Stimulated activated naive CD4-positive, alpha-beta T cell (primary cell): ENCODE measurements around the gene PPDPF.
A peak's percentile ranks its signal among the peaks of the same experiment; 100 is the strongest.

ENCODE experiments used
- DNase-seq, 6 experiments: peaks; one replicate each; lab custom pipeline; 2025; lab: John Stamatoyannopoulos, UW

The PPDPF gene

DNA sequence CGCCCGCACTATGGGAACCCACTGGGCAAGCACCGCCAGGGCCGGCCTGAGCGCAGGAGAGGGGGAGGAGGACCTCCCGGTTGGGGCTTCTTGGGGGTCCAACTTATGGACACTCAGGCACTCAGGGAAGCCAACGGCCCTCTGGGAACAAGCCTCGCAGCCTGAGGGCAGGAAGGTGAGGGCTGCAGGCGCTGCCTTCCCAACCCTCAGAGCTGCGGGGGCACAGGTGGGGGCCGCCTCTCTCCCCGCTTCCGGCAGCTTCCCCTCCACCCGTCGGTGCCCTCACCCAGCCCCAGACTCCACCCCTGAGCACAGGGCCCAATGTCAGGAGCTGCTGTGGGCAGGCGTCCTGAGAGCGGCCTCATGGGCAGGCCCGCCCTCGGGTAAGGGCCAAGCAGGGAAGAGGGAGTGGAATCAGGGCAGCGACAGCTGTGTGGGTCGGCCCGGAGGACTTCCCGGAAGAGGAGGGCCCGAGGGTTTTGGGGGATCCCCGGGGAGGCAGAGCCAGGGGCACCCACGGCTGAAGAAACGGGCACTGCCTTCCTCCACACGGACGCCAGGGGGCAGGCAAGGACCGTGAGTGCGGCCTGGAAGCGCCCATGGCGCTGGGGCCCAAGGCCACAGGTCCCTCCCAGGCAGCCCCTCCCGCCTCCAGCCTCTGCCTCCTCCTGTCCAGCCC lies 17.1 kb downstream of the PPDPF start:
- DNase-seq = peak; percentile 83 to 93 (median 89)

- DNase-seq = peak in 4 of 6 experiments; percentile 56 to 68 (median 62)
Observed at GRCh38 chr20:63538204-63539091, 17.9 kb downstream of the PPDPF start.

DNA sequence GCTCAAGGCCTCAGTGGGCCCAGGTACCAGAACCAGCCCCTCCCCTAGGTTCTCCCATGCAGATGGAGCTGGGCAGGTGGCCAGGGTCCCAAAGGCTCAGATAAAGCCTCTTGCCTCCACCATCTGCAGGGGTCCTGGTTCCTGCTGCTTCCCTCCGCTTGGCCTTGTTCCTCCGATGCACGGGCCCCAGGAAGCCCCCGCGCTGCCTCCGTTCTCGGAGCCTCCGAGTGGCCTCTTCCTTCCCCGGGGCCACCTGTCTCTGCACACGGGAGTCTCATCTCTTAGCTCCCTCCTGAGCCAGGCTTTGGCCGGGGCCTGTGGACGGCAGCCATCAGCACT lies 18.5 kb downstream of the PPDPF start:
- DNase-seq = no peak

DNA sequence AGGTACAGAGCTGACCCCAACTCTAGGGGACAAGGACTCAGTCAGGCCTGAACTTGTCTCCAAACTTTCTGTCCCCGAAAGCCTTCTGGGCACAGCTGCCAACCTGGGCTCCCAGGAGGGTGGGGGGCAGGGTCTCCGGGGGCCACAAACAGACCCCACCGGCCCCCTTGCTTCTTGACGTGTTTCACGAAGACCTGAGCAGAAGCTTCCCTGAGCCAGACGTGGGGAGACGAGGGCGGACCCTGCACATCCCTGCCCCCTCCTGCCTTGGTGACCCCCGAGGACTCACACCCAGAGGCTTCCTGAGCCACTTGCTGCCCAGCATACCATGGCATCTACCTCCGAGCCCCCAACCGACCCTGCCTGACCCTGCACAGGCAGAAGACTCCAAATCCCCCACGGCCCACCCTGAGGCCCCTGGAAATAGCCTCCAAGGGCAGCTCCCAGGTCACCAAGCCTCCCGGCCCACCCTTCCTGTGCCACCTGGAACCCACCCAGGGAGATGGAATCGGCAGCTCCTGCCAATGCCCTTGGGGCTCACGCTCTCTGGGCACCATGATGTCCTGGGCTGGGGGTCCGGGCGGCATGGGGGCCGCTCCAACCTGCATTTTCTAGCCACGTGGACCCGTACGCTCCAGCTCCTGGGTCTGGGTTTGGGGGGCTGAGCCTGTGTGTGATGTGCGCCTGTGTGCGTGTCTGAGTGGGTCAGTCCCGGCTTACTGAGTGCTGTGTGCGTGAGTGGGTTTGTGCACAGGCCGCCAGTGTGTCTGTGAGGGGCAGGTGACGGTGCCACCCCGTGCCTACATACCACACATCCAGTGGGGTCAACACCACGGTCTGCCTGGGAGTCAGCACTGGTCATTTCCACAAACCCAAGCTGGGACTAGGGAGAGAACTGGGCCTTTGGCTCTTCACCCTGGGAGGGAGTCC lies 19.1 kb downstream of the PPDPF start:
- no peak for DNase-seq

DNA sequence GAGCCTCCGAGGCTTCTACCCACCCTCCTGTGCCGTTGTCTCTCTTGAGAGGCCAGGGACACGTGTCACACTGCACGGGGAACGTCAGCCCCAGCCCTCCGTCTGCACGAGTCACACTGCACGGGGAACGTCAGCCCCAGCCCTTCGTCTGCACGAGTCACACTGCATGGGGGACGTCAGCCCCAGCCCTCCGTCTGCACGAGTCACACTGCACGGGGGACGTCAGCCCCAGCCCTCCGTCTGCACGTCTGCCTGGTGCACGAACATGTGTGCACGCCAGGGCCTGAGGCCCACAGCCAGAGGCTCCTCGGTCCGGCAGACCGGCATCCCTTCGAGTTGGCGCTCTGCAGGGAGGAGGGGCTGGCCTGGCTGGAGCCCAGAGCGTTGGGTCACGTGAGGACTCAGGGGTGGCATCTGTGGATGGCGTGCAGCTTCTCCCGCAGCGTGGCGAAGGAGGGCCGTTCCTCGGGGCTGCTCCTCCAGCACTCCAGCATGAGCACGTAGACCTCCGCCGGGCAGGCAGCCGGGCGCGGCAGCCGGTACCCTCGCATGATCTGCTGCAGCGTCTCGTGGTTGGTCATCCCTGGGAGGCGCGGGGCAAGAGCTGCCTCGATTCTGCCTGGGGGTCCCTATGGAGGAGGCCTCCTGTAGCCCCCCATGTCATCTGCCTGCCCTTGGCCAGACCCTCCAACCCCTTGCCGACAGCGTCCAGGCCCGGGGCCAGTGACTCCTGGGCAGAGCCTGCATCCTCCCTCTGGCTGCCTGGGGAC lies 20.0 kb downstream of the PPDPF start:
- DNase-seq = no peak

DNA sequence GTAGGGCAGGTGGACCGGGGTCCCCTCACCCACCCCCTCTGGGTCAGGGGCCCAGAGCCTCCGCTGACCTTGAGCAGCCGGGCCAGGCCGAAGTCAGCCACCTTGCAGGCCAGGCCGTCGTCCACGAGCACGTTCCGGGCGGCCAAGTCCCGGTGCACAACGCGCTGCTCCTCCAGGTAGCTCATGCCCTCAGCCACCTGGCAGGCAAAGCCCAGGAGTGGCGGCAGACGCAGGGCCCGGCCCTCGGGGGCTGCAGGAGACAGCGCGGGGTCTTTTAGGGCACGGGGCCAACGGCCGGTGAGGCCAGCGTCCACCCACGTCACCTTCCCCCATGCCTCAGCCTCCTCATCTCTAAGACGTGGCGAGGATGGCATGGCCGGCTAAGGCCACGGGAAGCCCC lies 20.8 kb downstream of the PPDPF start:
- no peak for DNase-seq

DNA sequence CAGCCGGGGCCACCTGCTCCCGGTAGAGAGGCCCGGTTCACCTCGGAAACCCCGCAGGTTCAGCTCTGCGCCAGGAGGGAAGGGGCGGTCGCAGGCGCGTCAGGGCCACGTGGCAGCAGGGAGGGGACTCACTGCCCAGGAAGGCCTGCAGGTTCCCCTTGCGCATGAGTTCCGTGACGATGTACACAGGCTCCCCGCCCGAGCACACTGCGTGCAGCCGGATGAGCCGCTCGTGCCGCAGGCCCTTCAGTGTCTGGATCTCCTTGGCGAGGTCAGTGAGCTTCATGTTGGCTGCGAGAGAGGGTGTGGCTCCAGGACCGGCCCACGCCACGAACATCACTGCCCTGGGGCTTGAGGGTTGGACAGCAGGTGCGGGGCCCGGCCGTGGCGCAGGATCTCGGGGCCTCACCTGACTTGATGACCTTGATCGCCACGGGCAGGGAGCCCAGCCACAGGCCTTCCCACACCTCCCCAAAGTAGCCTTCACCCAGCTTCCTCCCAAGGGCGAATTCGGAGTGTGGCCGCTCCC lies 21.5 kb downstream of the PPDPF start:
- no peak for DNase-seq

GRCh38 chr20:63542696-63543095 lies 22.1 kb downstream of the PPDPF start:
- no peak for DNase-seq

DNA sequence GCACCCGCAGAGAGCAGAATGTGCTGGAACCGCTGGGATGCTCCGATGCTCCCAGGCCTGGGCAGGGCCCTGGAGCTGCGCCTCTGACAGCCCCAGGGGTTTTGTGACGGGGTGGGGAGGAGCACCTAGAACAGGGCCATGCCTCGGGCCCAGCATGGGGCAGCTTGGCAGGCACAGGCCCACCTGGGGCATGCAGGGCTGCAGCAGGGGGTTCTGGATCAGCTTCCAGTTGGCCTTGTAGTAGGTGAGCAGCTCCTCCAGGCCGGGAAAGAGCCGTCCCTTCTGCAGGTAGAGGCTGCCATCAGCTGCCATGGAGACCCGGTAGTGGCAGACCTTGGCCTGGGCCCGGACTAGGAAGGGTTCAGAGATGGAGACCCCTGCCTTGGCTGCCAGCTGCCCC lies 22.6 kb downstream of the PPDPF start:
- DNase-seq = no peak

DNA sequence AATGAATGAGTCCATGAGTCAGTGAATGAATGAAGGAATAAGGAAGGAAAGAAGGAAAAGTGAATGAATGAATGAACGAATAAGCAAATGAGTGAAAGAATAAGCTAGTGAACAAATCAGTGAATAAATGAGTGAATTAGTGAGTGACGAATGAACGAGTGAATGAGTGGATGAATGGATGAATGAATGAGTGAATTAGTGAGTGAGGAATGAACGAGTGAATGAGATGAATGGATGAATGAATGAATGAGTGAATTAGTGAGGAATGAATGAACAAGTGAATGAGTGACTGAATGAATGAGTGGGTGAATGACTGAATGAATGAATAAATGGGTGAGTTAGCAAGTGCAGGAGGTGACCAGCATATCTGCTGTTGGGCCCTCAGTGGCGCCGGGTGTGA lies 23.2 kb downstream of the PPDPF start:
- DNase-seq = no peak

DNA sequence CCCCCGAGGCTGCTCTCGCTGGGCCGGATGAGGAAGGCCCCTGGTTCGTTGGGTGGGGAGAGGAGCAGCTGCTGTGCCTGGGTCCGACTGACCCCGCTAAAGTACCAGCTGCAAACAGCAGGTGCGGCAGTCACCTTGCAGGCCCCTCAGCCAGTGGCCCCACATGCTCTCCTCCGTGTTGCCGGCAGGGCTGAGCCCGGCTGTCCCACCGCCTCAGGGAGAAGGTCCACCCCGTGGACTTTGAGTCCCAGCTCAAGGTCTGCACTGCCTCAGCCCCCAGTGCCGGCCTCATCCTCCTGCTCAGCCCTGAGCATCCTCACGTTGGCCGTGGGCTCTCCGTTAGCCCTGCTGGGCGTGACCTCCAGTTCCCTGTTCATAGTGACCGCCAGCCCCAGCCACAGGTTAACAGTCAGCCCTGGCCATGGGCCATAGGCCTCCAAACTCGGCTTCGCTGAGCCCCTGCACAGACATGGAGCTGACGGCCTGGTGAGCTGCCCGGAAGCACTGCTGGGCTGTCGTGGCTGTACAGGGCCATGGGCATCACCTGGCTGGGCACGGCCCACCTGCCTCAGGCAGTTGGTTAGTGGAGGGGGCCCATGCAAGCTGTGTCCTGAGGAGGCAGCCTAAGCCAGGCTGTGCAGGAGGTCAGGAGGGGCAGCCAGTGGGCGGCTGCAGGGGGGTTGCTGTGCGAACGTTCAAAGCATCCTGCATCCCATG lies 23.8 kb downstream of the PPDPF start:
- no peak for DNase-seq

GRCh38 chr20:63544958-63545516 lies 24.5 kb downstream of the PPDPF start:
- DNase-seq = no peak

DNA sequence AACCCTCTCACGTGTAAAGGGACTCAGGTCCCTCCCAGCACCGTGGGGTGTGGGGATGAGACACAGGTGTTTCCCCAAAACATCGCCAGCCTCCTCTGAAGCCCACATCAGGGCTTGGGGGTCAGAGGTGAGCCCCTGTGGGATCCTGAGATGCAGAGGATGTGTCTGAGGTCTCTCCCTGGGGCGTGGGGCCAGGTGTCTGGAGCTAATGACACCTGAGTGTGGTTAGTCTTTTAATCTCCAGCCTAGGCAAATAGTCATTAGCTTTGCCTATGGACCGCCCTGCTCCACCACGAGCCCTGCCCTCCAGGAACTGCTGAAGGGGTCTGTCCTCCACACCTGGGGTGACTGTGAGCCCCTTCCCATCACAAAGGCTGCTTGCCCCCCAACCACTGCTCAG lies 25.2 kb downstream of the PPDPF start:
- no peak for DNase-seq

- no peak for DNase-seq
Observed at GRCh38 chr20:63546256-63546955, 25.8 kb downstream of the PPDPF start.

DNA sequence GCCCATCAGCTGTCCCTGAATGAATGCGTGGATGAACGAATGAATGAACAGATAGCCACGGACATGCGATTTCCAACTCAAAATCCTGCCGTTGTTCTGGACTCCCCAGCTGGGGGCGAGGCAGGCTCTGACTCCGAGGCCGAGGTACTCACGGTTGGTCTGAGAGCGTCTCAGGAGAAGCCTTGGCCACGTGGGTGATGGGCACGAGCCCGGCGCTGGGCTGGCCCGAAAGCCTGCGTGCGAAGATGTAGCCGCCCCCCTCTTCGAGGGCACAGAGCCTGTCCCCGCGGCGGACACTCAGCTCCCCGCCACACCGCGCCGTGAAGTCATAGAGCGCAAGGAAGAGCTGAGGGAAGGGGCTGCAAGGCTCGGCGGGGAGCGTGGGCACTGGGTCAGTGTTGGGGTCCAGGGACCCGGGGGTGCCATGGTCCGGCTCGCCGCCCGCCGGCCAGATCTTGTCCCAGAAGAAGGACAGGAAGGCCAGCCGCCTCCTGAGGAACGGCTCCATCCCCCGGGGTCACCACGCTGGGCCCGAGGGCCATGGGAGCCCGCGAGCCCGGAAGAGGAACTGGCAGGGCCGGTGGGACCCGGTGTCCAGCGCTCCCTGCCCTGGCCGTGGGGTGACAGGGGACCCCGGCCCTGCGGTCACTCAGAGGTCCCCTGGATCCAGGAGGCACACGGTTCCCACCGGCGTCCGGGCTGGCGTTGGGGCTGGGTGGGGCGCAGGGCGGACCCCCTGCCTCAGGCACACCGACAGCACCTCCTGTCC lies 26.6 kb downstream of the PPDPF start:
- DNase-seq = no peak

DNA sequence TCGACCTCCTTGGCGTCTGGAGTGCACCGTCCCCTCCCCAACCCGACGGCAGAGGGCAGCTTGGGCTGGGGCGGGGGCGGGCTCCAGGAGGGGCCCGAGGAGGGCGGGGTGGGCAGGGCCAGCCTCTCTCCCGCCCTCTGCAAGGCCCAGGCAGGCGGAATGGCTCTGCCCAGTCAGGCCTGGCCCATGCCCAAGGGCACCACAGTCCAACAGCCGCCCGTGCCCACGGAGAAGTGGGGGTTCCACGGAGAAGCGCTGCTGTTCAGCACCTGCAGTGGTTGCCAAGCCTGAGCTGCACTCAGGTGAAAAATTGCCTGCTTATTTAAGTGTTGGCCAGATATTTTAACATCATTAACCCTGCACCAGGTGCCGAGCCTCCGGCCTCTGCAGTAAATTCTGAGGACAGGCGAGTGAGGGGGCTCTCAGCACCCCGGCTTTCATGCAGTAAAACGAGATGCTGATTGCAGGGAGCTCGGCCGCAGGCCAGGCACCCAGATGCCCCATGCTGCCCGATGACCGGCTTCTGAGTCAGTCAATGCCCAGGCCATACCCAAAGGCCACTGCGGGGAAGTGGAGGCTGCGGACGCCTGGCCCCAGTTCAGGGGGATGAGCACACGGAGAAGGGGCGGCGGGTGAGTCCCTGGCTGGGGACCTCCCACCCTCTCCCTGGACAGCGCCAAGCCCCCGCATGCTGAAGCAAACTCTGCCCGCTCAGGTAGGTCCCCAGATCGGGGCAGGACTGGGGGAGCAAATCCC lies 27.3 kb downstream of the PPDPF start, which contains the start of gene SRMS:
SRMS (minus strand) TSS at position 25 of the 756 bp plus-strand sequence. CDS start 286 bp downstream, outside the sequence.
- no peak for DNase-seq

DNA sequence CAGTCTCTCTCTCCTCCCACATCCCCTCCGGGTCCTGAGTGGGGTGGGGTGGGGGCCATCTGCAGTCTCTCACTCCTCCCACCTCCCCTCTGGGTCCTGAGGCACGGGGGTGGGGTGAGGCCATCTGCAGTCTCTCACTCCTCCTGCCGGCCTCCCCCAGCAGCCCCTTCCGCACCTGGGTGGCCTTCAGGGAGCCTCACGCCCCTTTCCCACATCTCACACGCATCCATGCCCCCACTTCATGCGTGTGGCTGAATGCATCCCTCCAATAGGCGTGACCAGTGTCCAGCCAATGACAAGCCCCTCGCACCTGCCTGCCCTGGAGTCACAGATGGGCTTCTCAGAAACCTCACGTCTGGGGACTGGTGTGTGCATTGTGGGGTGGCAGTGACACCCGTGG lies 28.0 kb downstream of the PPDPF start:
- no peak for DNase-seq

- DNase-seq = no peak
Observed at GRCh38 chr20:63549019-63549418, 28.5 kb downstream of the PPDPF start.
